Sigmoid colon (tissue), 4 donors: ENCODE results near the gene RACK1.

ENCODE experiments used
- CTCF ChIP-seq, 4 experiments: fragments of 450-650 bp in 3 of 4; fragments of 200-600 bp in 1 of 4; IDR thresholded peaks; one replicate each; pipeline ENCODE4 v1.5.1; 2016 to 2019; ENCODE audit warnings: antibody characterized with exemption in 4 of 4, mild to moderate bottlenecking in 3 of 4, moderate library complexity in 2 of 4
- POLR2A ChIP-seq, 2 donors: fragments of 450-650 bp; IDR thresholded peaks; one replicate each; pipeline ENCODE4 v1.6.1; 2016; ENCODE audit warnings: antibody characterized with exemption in 2 of 2, mild to moderate bottlenecking in 2 of 2, moderate library complexity in 2 of 2
- POLR2AphosphoS5 ChIP-seq, 4 donors: sonication (generic); formaldehyde crosslinking; IDR thresholded peaks; one replicate each; pipeline ENCODE4 v1.6.1; 2017; ENCODE audit warnings: antibody characterized with exemption in 4 of 4

GRCh38 chr5:181255276-181255675, 11.6 kb upstream of the RACK1 start:
- TF ChIP-seq CTCF (IDR thresholded peaks at IDR 0.05) (no peak), POLR2A (IDR thresholded peaks at IDR 0.05) (no peak), POLR2AphosphoS5 (IDR thresholded peaks at IDR 0.05) (no peak)
